Peyer's patch (tissue), 4 donors: ENCODE measurements around the gene RAPGEF1. TPM values are rescaled to one million over a fixed set of nuclear protein-coding genes. Genes with fewer than 3 reads are reported as not detected.
A peak's percentile ranks its signal among the peaks of the same experiment; 100 is the strongest.

ENCODE experiments used
- DNase-seq, 3 donors: peaks; one replicate each; pipeline ENCODE4 v3.0.0-alpha.2; 2017 to 2019
- H3K27ac ChIP-seq, 4 donors: fragments of 200-600 bp; sonication (generic); one replicate each; pipeline ENCODE4 v1.5.1; 2016 to 2019
- H3K27me3 ChIP-seq, 2 donors: fragments of 200-600 bp; sonication (generic); one replicate each; pipeline ENCODE4 v1.5.1; 2019
- H3K36me3 ChIP-seq, 3 donors: fragments of 200-600 bp; sonication (generic); one replicate each; pipeline ENCODE4 v1.5.1; 2016 to 2019
- H3K4me1 ChIP-seq, 4 donors: fragments of 200-600 bp; sonication (generic); one replicate each; pipeline ENCODE4 v1.5.1; 2016 to 2019
- H3K4me3 ChIP-seq, 4 donors: fragments of 200-600 bp; sonication (generic); 1 replicate in 3 of 4; 2 replicates in 1 of 4; pipeline ENCODE4 v1.5.1; 2016 to 2019; ENCODE audit warnings: mild to moderate bottlenecking in 1 of 4
- H3K9me3 ChIP-seq, 4 donors: fragments of 200-600 bp; sonication (generic); one replicate each; pipeline ENCODE4 v1.5.1; 2016 to 2019; ENCODE audit warnings: mild to moderate bottlenecking in 1 of 4
- CTCF ChIP-seq, 6 experiments: fragments of 450-650 bp in 4 of 6; fragments of 200-600 bp in 2 of 6; sonication (generic) in 1 of 6; IDR thresholded peaks; one replicate each; pipeline ENCODE4 v1.5.1; 2017 to 2019; ENCODE audit warnings: antibody characterized with exemption in 6 of 6, mild to moderate bottlenecking in 3 of 6, moderate library complexity in 1 of 6
- POLR2A ChIP-seq, 2 donors: fragments of 450-650 bp; IDR thresholded peaks; one replicate each; pipeline ENCODE4 v1.5.1; 2017; ENCODE audit warnings: antibody characterized with exemption in 2 of 2, mild to moderate bottlenecking in 2 of 2, moderate library complexity in 2 of 2
- total RNA-seq, 4 donors: library from RNA; depleted of rRNA; stranded (reverse); fragments of >200 nt; gene quantifications; one replicate each; pipeline ENCODE4 v1.1.0, GENCODE V29; 2016

RAPGEF1 gene
- total RNA-seq, 4 donors from 2014 or later, result 51.7 to 182 (median 70.7) TPM

GRCh38 chr9:131543141-131543540, 196.7 kb downstream of the RAPGEF1 start:
- no peak for DNase-seq
- H3K9me3 ChIP-seq, result peaks cover 0 to 9% (median 4%) of the 10 kb centered on the region in 4 donors
- H3K4me1 ChIP-seq, result peaks cover 0 to 17% (median 0%) of the 10 kb centered on the region in 4 donors
- no peak overlapping the region for H3K27ac ChIP-seq
- H3K4me3 ChIP-seq, result no peak overlapping the region
- peaks cover 0 to 16% of the 10 kb centered on the region in 2 donors for H3K27me3 ChIP-seq
- no peak for TF ChIP-seq CTCF (IDR thresholded peaks at IDR 0.05)
- no peak for TF ChIP-seq POLR2A (IDR thresholded peaks at IDR 0.05)
- H3K36me3 ChIP-seq, result no peaks in the 10 kb centered on the region

- Histone ChIP-seq H3K27me3 (no peaks in the 10 kb centered on the region), H3K4me1 (no peaks in the 10 kb centered on the region), H3K27ac (no peak overlapping the region), H3K36me3 (no peaks in the 10 kb centered on the region), H3K4me3 (no peak overlapping the region), H3K9me3 (peaks cover 0 to 9% (median 4%) of the 10 kb centered on the region in 4 donors)
- TF ChIP-seq POLR2A (IDR thresholded peaks at IDR 0.05), result no peak
- no peak for TF ChIP-seq CTCF (IDR thresholded peaks at IDR 0.05)
- DNase-seq, result no peak
Measured at GRCh38 chr9:131539223-131539923, 200.5 kb downstream of the RAPGEF1 start.

DNA sequence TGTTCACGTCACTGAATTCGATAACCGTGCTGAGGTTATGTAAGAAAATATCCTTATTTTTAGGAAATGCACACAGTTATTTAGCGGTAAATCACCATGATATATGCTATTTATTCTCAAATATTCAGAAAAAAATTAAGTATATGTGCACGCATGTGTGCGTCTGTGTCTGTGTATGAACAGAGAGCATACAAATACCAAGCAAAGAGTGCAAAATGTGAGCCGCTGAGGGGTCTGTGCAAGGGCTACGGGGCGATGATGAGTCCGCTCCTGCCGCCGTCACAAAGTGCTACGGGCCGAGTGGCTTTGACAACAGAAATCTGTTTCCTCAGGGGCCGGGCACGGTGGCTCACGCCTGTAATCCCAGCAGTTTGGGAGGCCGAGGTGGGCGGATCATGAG, 201.9 kb downstream of the RAPGEF1 start:
- no peak for TF ChIP-seq POLR2A (IDR thresholded peaks at IDR 0.05)
- TF ChIP-seq CTCF (IDR thresholded peaks at IDR 0.05), result no peak
- Histone ChIP-seq H3K27me3 (no peaks in the 10 kb centered on the region), H3K36me3 (no peaks in the 10 kb centered on the region), H3K4me3 (no peak overlapping the region), H3K27ac (no peak overlapping the region), H3K4me1 (no peaks in the 10 kb centered on the region), H3K9me3 (peaks cover 0 to 1% (median 0%) of the 10 kb centered on the region in 4 donors)
- DNase-seq, result no peak

DNA sequence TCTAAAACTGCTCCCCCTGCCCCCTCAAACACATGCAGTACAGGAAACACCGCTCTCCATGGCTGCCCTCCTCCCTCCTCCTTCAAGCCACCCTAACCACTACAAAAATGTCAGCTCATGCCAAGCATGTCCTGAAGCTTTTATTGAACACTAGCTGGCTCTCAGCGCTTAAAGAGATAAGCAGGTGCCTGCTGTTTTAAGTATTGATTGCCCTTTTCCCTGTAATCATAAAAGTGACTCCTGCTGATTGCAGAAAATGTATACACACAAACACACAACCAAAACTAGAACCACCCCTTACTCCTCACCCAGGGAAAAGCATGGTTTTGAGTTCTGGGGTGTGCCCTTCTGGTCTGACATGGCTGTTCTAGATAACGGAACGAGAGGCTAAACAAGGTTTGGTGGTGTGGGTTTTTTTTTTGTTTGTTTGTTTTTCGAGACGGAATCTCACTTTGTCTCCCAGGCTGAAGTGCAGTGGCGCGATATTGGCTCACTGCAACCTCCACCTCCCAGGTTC, 205.1 kb downstream of the RAPGEF1 start:
- no peaks in the 10 kb centered on the region for H3K36me3 ChIP-seq
- no peaks in the 10 kb centered on the region for H3K27me3 ChIP-seq
- no peak overlapping the region for H3K4me3 ChIP-seq
- H3K9me3 ChIP-seq, result no peaks in the 10 kb centered on the region
- TF ChIP-seq CTCF (IDR thresholded peaks at IDR 0.05), result no peak
- no peak for TF ChIP-seq POLR2A (IDR thresholded peaks at IDR 0.05)
- H3K27ac ChIP-seq, result no peak overlapping the region
- DNase-seq, result peak in 1 of 3 donors; percentile 27
- H3K4me1 ChIP-seq, result peaks cover 0 to 13% (median 8%) of the 10 kb centered on the region in 4 donors

GRCh38 chr9:131530920-131531832, 208.7 kb downstream of the RAPGEF1 start, which contains the start of gene UCK1:
Gene UCK1, minus strand, starts transcription at chr9:131531263. Its CDS starts 89 bp downstream, at chr9:131531174.
- TF ChIP-seq POLR2A (IDR thresholded peaks at IDR 0.05) (peak; percentile 24 to 48), CTCF (IDR thresholded peaks at IDR 0.05) (no peak)
- H3K4me1 ChIP-seq, result peaks cover 0 to 14% (median 8%) of the 10 kb centered on the region in 4 donors
- H3K9me3 ChIP-seq, result no peaks in the 10 kb centered on the region
- H3K36me3 ChIP-seq, result peaks cover 0 to 36% (median 0%) of the 10 kb centered on the region in 3 donors
- H3K4me3 ChIP-seq, result peak within 1 kb of the TSS; percentile 67 to 100 (median 86)
- DNase-seq, result peak; percentile 69 to 92 (median 85)
- H3K27me3 ChIP-seq, result no peaks in the 10 kb centered on the region
- peak within 1 kb of the TSS; percentile 71 to 89 (median 77) for H3K27ac ChIP-seq
